ENCODE data around the gene SERPINF2.

The SERPINF2 gene

GRCh38 chr17:1731194-1731506 is 11.5 kb upstream of the SERPINF2 start:
- TF ChIP-seq CTCF (IDR thresholded peaks at IDR 0.05; ENCODE audit: low read length, missing control alignments) = no peak
- H3K4me3 ChIP-seq (replicated peaks; ENCODE audit: low read depth, low read length) = no peak overlapping the region
- no peak for DNase-seq (ENCODE audit: low read depth)

GRCh38 chr17:1732241-1732832 is 10.3 kb upstream of the SERPINF2 start:
- no peak for TF ChIP-seq CTCF (IDR thresholded peaks at IDR 0.05; ENCODE audit: low read length, missing control alignments)
- DNase-seq (ENCODE audit: low read depth) = no peak
- H3K4me3 ChIP-seq (replicated peaks; ENCODE audit: low read depth, low read length) = no peak overlapping the region

GRCh38 chr17:1732833-1733321 is 9.8 kb upstream of the SERPINF2 start:
- TF ChIP-seq CTCF (IDR thresholded peaks at IDR 0.05; ENCODE audit: low read length, missing control alignments) = no peak
- no peak overlapping the region for H3K4me3 ChIP-seq (replicated peaks; ENCODE audit: low read depth, low read length)
- no peak for DNase-seq (ENCODE audit: low read depth)

GRCh38 chr17:1733759-1734158 is 8.9 kb upstream of the SERPINF2 start:
- H3K4me3 ChIP-seq (replicated peaks; ENCODE audit: low read depth, low read length) = no peak overlapping the region
- no peak for DNase-seq (ENCODE audit: low read depth)
- no peak for TF ChIP-seq CTCF (IDR thresholded peaks at IDR 0.05; ENCODE audit: low read length, missing control alignments)

GRCh38 chr17:1735418-1735817 is 7.3 kb upstream of the SERPINF2 start:
- H3K4me3 ChIP-seq (replicated peaks; ENCODE audit: low read depth, low read length) = no peak overlapping the region
- no peak for DNase-seq (ENCODE audit: low read depth)
- no peak for TF ChIP-seq CTCF (IDR thresholded peaks at IDR 0.05; ENCODE audit: low read length, missing control alignments)

GRCh38 chr17:1735834-1736347 is 6.8 kb upstream of the SERPINF2 start:
- no peak overlapping the region for H3K4me3 ChIP-seq (replicated peaks; ENCODE audit: low read depth, low read length)
- no peak for DNase-seq (ENCODE audit: low read depth)
- no peak for TF ChIP-seq CTCF (IDR thresholded peaks at IDR 0.05; ENCODE audit: low read length, missing control alignments)
